ENCODE results near the gene MTHFS.

The MTHFS gene

GRCh38 chr15:79815468-79815867, 81.3 kb downstream of the MTHFS start:
- no peak for DNase-seq (ENCODE audit: low read depth)

GRCh38 chr15:79812541-79812940, 84.3 kb downstream of the MTHFS start:
- no peak for DNase-seq (ENCODE audit: low read depth)

- DNase-seq (ENCODE audit: low read depth): no peak
Measured at GRCh38 chr15:79811406-79812405, 85.1 kb downstream of the MTHFS start.

- DNase-seq (ENCODE audit: low read depth): no peak
Measured at GRCh38 chr15:79804838-79805237, 92.0 kb downstream of the MTHFS start.

- DNase-seq (ENCODE audit: low read depth): no peak
Measured at GRCh38 chr15:79798311-79798710, 98.5 kb downstream of the MTHFS start.
